ENCODE measurements around the gene ERV3-1. TPM values are rescaled to one million over a fixed set of nuclear protein-coding genes. Genes with fewer than 3 reads are reported as not detected.

Gene ERV3-1
- total and polyA plus RNA-seq, 9 of the 15 experiments (the other 6 are each of a cell fraction or from before 2014, with no cell fraction given): 10.2 to 30.0 (median 22.0) TPM

- TF ChIP-seq SP1 (CRISPR knock-in tag; IDR thresholded peaks at IDR 0.05): peak; percentile 58; the same call in 1 of the 2 replicates
- TF ChIP-seq HNRNPH1 (optimal IDR thresholded peaks at IDR 0.05; ENCODE audit: low read depth, low read length): no peak
- no peak for TF ChIP-seq FOXA3 (CRISPR knock-in tag; conservative IDR thresholded peaks at IDR 0.05 in 1 of 2, IDR thresholded peaks at IDR 0.05 in 1 of 2)
- no peak for TF ChIP-seq SMARCE1 (IDR thresholded peaks at IDR 0.05)
- no peak for TF ChIP-seq BMI1 (IDR thresholded peaks at IDR 0.05; ENCODE audit: low read length)
- TF ChIP-seq SMARCC2 (IDR thresholded peaks at IDR 0.05; ENCODE audit: low read depth): no peak
- TF ChIP-seq, protein P1, sequence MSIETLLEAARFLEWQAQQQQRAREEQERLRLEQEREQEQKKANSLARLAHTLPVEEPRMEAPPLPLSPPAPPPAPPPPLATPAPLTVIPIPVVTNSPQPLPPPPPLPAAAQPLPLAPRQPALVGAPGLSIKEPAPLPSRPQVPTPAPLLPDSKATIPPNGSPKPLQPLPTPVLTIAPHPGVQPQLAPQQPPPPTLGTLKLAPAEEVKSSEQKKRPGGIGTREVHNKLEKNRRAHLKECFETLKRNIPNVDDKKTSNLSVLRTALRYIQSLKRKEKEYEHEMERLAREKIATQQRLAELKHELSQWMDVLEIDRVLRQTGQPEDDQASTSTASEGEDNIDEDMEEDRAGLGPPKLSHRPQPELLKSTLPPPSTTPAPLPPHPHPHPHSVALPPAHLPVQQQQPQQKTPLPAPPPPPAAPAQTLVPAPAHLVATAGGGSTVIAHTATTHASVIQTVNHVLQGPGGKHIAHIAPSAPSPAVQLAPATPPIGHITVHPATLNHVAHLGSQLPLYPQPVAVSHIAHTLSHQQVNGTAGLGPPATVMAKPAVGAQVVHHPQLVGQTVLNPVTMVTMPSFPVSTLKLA (conservative IDR thresholded peaks at IDR 0.05): peak; percentile 26 to 68; a peak in 1 of 4 replicates
- no peak for TF ChIP-seq ZMIZ1 (IDR thresholded peaks at IDR 0.05; ENCODE audit: low read depth in 2 of 2, low read length in 2 of 2)
- no peak for TF ChIP-seq FOXM1 (IDR thresholded peaks at IDR 0.05; ENCODE audit: low read depth)
- no peak for TF ChIP-seq FOXM1 (CRISPR knock-in tag; IDR thresholded peaks at IDR 0.05; ENCODE audit: low read depth)
- TF ChIP-seq ZNF184 (CRISPR knock-in tag; IDR thresholded peaks at IDR 0.05): no peak
- TF ChIP-seq KDM2B (CRISPR knock-in tag; IDR thresholded peaks at IDR 0.05): no peak
- TF ChIP-seq HNRNPK (IDR thresholded peaks at IDR 0.05; ENCODE audit: low read depth, low read length, poor library complexity, severe bottlenecking): no peak
- peak; percentile 85 for TF ChIP-seq MTA3 (IDR thresholded peaks at IDR 0.05; ENCODE audit: borderline replicate concordance)
- no peak for TF ChIP-seq ZNF23 (CRISPR knock-in tag; IDR thresholded peaks at IDR 0.05)
- no peak for TF ChIP-seq MIER1 (IDR thresholded peaks at IDR 0.05; ENCODE audit: low read depth)
- TF ChIP-seq CBX2 (IDR thresholded peaks at IDR 0.05; ENCODE audit: insufficient read depth, low read length, poor library complexity, severe bottlenecking): no peak
- TF ChIP-seq ZFP1 (CRISPR knock-in tag; IDR thresholded peaks at IDR 0.05): no peak
- TF ChIP-seq, protein P2, sequence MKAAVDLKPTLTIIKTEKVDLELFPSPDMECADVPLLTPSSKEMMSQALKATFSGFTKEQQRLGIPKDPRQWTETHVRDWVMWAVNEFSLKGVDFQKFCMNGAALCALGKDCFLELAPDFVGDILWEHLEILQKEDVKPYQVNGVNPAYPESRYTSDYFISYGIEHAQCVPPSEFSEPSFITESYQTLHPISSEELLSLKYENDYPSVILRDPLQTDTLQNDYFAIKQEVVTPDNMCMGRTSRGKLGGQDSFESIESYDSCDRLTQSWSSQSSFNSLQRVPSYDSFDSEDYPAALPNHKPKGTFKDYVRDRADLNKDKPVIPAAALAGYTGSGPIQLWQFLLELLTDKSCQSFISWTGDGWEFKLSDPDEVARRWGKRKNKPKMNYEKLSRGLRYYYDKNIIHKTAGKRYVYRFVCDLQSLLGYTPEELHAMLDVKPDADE (conservative IDR thresholded peaks at IDR 0.05; ENCODE audit: control insufficient read depth, low read depth, low read length): peak; percentile 61; the same call in 1 of the 2 replicates
- peak; percentile 33; the same call in 1 of the 2 replicates for TF ChIP-seq ZNF12 (CRISPR knock-in tag; IDR thresholded peaks at IDR 0.05)
- TF ChIP-seq BCL6 (CRISPR knock-in tag; IDR thresholded peaks at IDR 0.05): no peak
- no peak for TF ChIP-seq NR3C1 (CRISPR knock-in tag; IDR thresholded peaks at IDR 0.05)
- peak; percentile 92 for TF ChIP-seq PHF20 (IDR thresholded peaks at IDR 0.05; ENCODE audit: partially characterized antibody)
Observed at GRCh38 chr7:65006094-65006992, at the start of gene ERV3-1 (continued).

Measured in K562 (cell line).